Ishikawa (cell line): ENCODE data around the gene STX8.

ENCODE experiments used
- CEBPB ChIP-seq: IDR thresholded peaks from 2 replicates; pipeline ENCODE4 v1.6.1; 2012
- CREB1 ChIP-seq: IDR thresholded peaks from 2 replicates; pipeline ENCODE4 v1.6.1; 2012; ENCODE audit warnings: low read depth
- EGR1 ChIP-seq: IDR thresholded peaks from 2 replicates; pipeline ENCODE4 v1.6.1; 2012
- EP300 ChIP-seq: IDR thresholded peaks from 2 replicates; pipeline ENCODE4 v1.6.1; 2012; ENCODE audit warnings: borderline replicate concordance
- FOXM1 ChIP-seq: IDR thresholded peaks from 2 replicates; pipeline ENCODE4 v1.6.1; 2012; ENCODE audit warnings: low read depth, borderline replicate concordance
- MAX ChIP-seq: IDR thresholded peaks from 2 replicates; pipeline ENCODE4 v1.6.1; 2012
- NFIC ChIP-seq: IDR thresholded peaks from 2 replicates; pipeline ENCODE4 v1.6.1; 2012
- RAD21 ChIP-seq: IDR thresholded peaks from 2 replicates; pipeline ENCODE4 v1.6.1; 2012; ENCODE audit warnings: low read depth
- REST ChIP-seq: IDR thresholded peaks from 2 replicates; pipeline ENCODE4 v1.6.1; 2012; ENCODE audit warnings: low read depth, mild to moderate bottlenecking
- TAF1 ChIP-seq: IDR thresholded peaks from 2 replicates; pipeline ENCODE4 v1.6.1; 2012; ENCODE audit warnings: low read depth, mild to moderate bottlenecking
- TCF12 ChIP-seq: IDR thresholded peaks from 2 replicates; pipeline ENCODE4 v1.6.1; 2012; ENCODE audit warnings: low read depth
- TEAD4 ChIP-seq: IDR thresholded peaks from 2 replicates; pipeline ENCODE4 v1.6.1; 2012
- USF1 ChIP-seq: IDR thresholded peaks from 2 replicates; pipeline ENCODE4 v1.6.1; 2012
- YY1 ChIP-seq: IDR thresholded peaks from 2 replicates; pipeline ENCODE4 v1.6.1; 2012; ENCODE audit warnings: low read depth
- ZBTB7A ChIP-seq: IDR thresholded peaks from 2 replicates; pipeline ENCODE4 v1.6.1; 2012; ENCODE audit warnings: low read depth

STX8 gene

GRCh38 chr17:9204637-9205329, 370.8 kb downstream of the STX8 start:
- TF ChIP-seq EGR1 (no peak), CREB1 (no peak), EP300 (no peak), ZBTB7A (no peak), FOXM1 (no peak), REST (no peak), TCF12 (no peak), CEBPB (no peak), TAF1 (no peak), USF1 (no peak), NFIC (no peak), RAD21 (no peak), MAX (no peak), TEAD4 (no peak), YY1 (no peak)

GRCh38 chr17:9203771-9204425, 371.7 kb downstream of the STX8 start:
- TF ChIP-seq ZBTB7A (no peak), CREB1 (no peak), USF1 (no peak), MAX (no peak), NFIC (no peak), REST (no peak), RAD21 (no peak), TCF12 (no peak), TEAD4 (no peak), CEBPB (no peak), YY1 (no peak), EGR1 (no peak), TAF1 (no peak), EP300 (no peak), FOXM1 (no peak)

GRCh38 chr17:9202532-9202931, 373.1 kb downstream of the STX8 start:
- TF ChIP-seq TCF12 (no peak), RAD21 (no peak), MAX (no peak), EGR1 (no peak), CEBPB (no peak), TEAD4 (no peak), ZBTB7A (no peak), FOXM1 (no peak), YY1 (no peak), CREB1 (no peak), TAF1 (no peak), USF1 (no peak), EP300 (no peak), REST (no peak), NFIC (no peak)
